Measurements from ENCODE around the gene USP5.

USP5 gene

GRCh38 chr12:6821591-6822425 is 30.1 kb upstream of the USP5 start, which contains the start of gene GPR162:
GPR162 (plus strand) TSS chr12:6821821; CDS start chr12:6823899, 2,078 bp downstream.
- POLR2A ChIA-PET: interaction anchor here (1.1 to 1.2 kb wide), 2 partner anchors 35 to 69 kb away, joined by 7 to 10 read pairs; partner anchors contain the start of gene MLF2
- WGBS (ENCODE audit: insufficient coverage): 0% methylated on average over 10 of the region's 28 CpGs
- peak; percentile 29 to 59 (median 53) for DNase-seq

GRCh38 chr12:6822426-6823135 is 29.4 kb upstream of the USP5 start:
- H3K9me3 ChIP-seq (ENCODE audit: control extremely low read depth in 1 of 5, control insufficient read depth in 4 of 5, insufficient read depth in 2 of 5, low read depth in 1 of 5, low read length in 4 of 5): no peaks in the 10 kb centered on the region
- 83% methylated on average over 3 of the region's 7 CpGs for WGBS (ENCODE audit: insufficient coverage)
- ChIA-PET POLR2A (interaction anchor here (0.6 to 1.2 kb wide), 3 partner anchors 35 to 352 kb away, joined by 3 to 10 read pairs (median 7); partner anchors contain the start of gene MLF2), CTCF (interaction anchor here (0.9 to 13.0 kb wide), 12 partner anchors 11 to 246 kb away, joined by 3 to 97 read pairs (median 8); partner anchors contain the start of genes CD4, MLF2 and PTMS)
- H3K4me1 ChIP-seq (ENCODE audit: control extremely low read depth in 1 of 4, control insufficient read depth in 4 of 4, insufficient read depth in 4 of 4, low read length in 3 of 4): peaks cover 0 to 29% (median 24%) of the 10 kb centered on the region in 4 experiments
- H3K4me3 ChIP-seq (ENCODE audit: control insufficient read depth in 1 of 7, extremely low read depth in 1 of 7, insufficient read depth in 4 of 7, low read depth in 2 of 7, low read length in 6 of 7): peak overlapping the region in 3 of 7 experiments; percentile 37 to 72 (median 61)
- no peak overlapping the region for H3K27ac ChIP-seq (ENCODE audit: insufficient read depth in 1 of 2, low read depth in 1 of 2, low read length in 2 of 2, poor library complexity in 1 of 2, severe bottlenecking in 2 of 2)
- DNase-seq: no peak
- H3K27me3 ChIP-seq (replicated peaks in 2 of 5; ENCODE audit: control insufficient read depth in 4 of 5, insufficient read depth in 5 of 5, low read length in 4 of 5): no peaks in the 10 kb centered on the region
- no peaks in the 10 kb centered on the region for H3K36me3 ChIP-seq (ENCODE audit: control insufficient read depth in 4 of 4, insufficient read depth in 4 of 4, low read length in 3 of 4)

More at GRCh38 chr12:6821591-6822425, 30.1 kb upstream of the USP5 start, which contains the start of gene GPR162:
- Histone ChIP-seq H3K36me3 (ENCODE audit: control insufficient read depth in 4 of 4, insufficient read depth in 4 of 4, low read length in 3 of 4) (no peaks in the 10 kb centered on the region), H3K4me1 (ENCODE audit: control extremely low read depth in 1 of 4, control insufficient read depth in 4 of 4, insufficient read depth in 4 of 4, low read length in 3 of 4) (peaks cover 0 to 22% (median 19%) of the 10 kb centered on the region in 4 experiments), H3K9me3 (ENCODE audit: control extremely low read depth in 1 of 5, control insufficient read depth in 4 of 5, insufficient read depth in 2 of 5, low read depth in 1 of 5, low read length in 4 of 5) (no peaks in the 10 kb centered on the region), H3K27me3 (replicated peaks in 2 of 5; ENCODE audit: control insufficient read depth in 4 of 5, insufficient read depth in 5 of 5, low read length in 4 of 5) (no peaks in the 10 kb centered on the region), H3K4me3 (ENCODE audit: control insufficient read depth in 1 of 7, extremely low read depth in 1 of 7, insufficient read depth in 4 of 7, low read depth in 2 of 7, low read length in 6 of 7) (peak within 1 kb of the TSS in 6 of 7 experiments; percentile 39 to 72 (median 57)), H3K27ac (ENCODE audit: insufficient read depth in 1 of 2, low read depth in 1 of 2, low read length in 2 of 2, poor library complexity in 1 of 2, severe bottlenecking in 2 of 2) (no peak within 1 kb of the TSS)
- CTCF ChIA-PET: interaction anchor here (0.7 to 13.0 kb wide), 13 partner anchors 10 to 203 kb away, joined by 3 to 97 read pairs (median 4); partner anchors contain the start of genes CD4, MLF2 and PTMS

- no peak for DNase-seq
- H3K4me3 ChIP-seq (ENCODE audit: control insufficient read depth in 1 of 7, extremely low read depth in 1 of 7, insufficient read depth in 4 of 7, low read depth in 2 of 7, low read length in 6 of 7): no peak overlapping the region
- H3K4me1 ChIP-seq (ENCODE audit: control extremely low read depth in 1 of 4, control insufficient read depth in 4 of 4, insufficient read depth in 4 of 4, low read length in 3 of 4): peaks cover 0 to 33% (median 29%) of the 10 kb centered on the region in 4 experiments
- CTCF ChIA-PET: interaction anchor here (1.0 to 13.0 kb wide), 18 partner anchors 11 to 245 kb away, joined by 3 to 97 read pairs (median 4); partner anchors contain the start of genes CD4, LAG3, MLF2 and PTMS
- WGBS (ENCODE audit: insufficient coverage): 94% methylated on average over 3 of the region's 12 CpGs
- H3K27me3 ChIP-seq (replicated peaks in 2 of 5; ENCODE audit: control insufficient read depth in 4 of 5, insufficient read depth in 5 of 5, low read length in 4 of 5): no peaks in the 10 kb centered on the region
- H3K27ac ChIP-seq (ENCODE audit: insufficient read depth in 1 of 2, low read depth in 1 of 2, low read length in 2 of 2, poor library complexity in 1 of 2, severe bottlenecking in 2 of 2): no peak overlapping the region
- H3K9me3 ChIP-seq (ENCODE audit: control extremely low read depth in 1 of 5, control insufficient read depth in 4 of 5, insufficient read depth in 2 of 5, low read depth in 1 of 5, low read length in 4 of 5): no peaks in the 10 kb centered on the region
- POLR2A ChIA-PET: no interaction called here
- no peaks in the 10 kb centered on the region for H3K36me3 ChIP-seq (ENCODE audit: control insufficient read depth in 4 of 4, insufficient read depth in 4 of 4, low read length in 3 of 4)
These were observed 28.5 kb upstream of the USP5 start for GRCh38 chr12:6823182-6824084.

GRCh38 chr12:6824085-6824775 is 27.7 kb upstream of the USP5 start:
- no peak for DNase-seq
- H3K4me1 ChIP-seq (ENCODE audit: control extremely low read depth in 1 of 4, control insufficient read depth in 4 of 4, insufficient read depth in 4 of 4, low read length in 3 of 4): peaks cover 0 to 38% (median 36%) of the 10 kb centered on the region in 4 experiments
- H3K4me3 ChIP-seq (ENCODE audit: control insufficient read depth in 1 of 7, extremely low read depth in 1 of 7, insufficient read depth in 4 of 7, low read depth in 2 of 7, low read length in 6 of 7): no peak overlapping the region
- no peaks in the 10 kb centered on the region for H3K36me3 ChIP-seq (ENCODE audit: control insufficient read depth in 4 of 4, insufficient read depth in 4 of 4, low read length in 3 of 4)
- H3K27me3 ChIP-seq (replicated peaks in 2 of 5; ENCODE audit: control insufficient read depth in 4 of 5, insufficient read depth in 5 of 5, low read length in 4 of 5): peaks cover 0 to under 1% (median 0%) of the 10 kb centered on the region in 5 experiments
- H3K27ac ChIP-seq (ENCODE audit: insufficient read depth in 1 of 2, low read depth in 1 of 2, low read length in 2 of 2, poor library complexity in 1 of 2, severe bottlenecking in 2 of 2): no peak overlapping the region
- H3K9me3 ChIP-seq (ENCODE audit: control extremely low read depth in 1 of 5, control insufficient read depth in 4 of 5, insufficient read depth in 2 of 5, low read depth in 1 of 5, low read length in 4 of 5): no peaks in the 10 kb centered on the region
- POLR2A ChIA-PET: no interaction called here
- CTCF ChIA-PET: interaction anchor here (1.0 to 13.0 kb wide), 26 partner anchors 10 to 245 kb away, joined by 3 to 97 read pairs (median 7); partner anchors contain the start of genes CD4, CDCA3, LAG3 and MLF2
- WGBS (ENCODE audit: insufficient coverage): 97% methylated on average over 29 of the region's 37 CpGs

GRCh38 chr12:6824901-6825381 is 27.0 kb upstream of the USP5 start:
- no peak for DNase-seq
- H3K4me1 ChIP-seq (ENCODE audit: control extremely low read depth in 1 of 4, control insufficient read depth in 4 of 4, insufficient read depth in 4 of 4, low read length in 3 of 4): peaks cover 0 to 45% (median 41%) of the 10 kb centered on the region in 4 experiments
- CTCF ChIA-PET: interaction anchor here (0.9 to 13.0 kb wide), 25 partner anchors 9 to 204 kb away, joined by 3 to 97 read pairs (median 7); partner anchors contain the start of genes CD4, CDCA3, LAG3 and MLF2
- 73% methylated on average over 11 of the region's 12 CpGs for WGBS (ENCODE audit: insufficient coverage)
- H3K9me3 ChIP-seq (ENCODE audit: control extremely low read depth in 1 of 5, control insufficient read depth in 4 of 5, insufficient read depth in 2 of 5, low read depth in 1 of 5, low read length in 4 of 5): no peaks in the 10 kb centered on the region
- H3K36me3 ChIP-seq (ENCODE audit: control insufficient read depth in 4 of 4, insufficient read depth in 4 of 4, low read length in 3 of 4): no peaks in the 10 kb centered on the region
- POLR2A ChIA-PET: interaction anchor here (1.8 kb wide), 1 partner anchor 73 kb away, joined by 6 read pairs; the partner anchor contains the start of gene MLF2
- H3K27me3 ChIP-seq (replicated peaks in 2 of 5; ENCODE audit: control insufficient read depth in 4 of 5, insufficient read depth in 5 of 5, low read length in 4 of 5): peaks cover 0 to 5% (median 0%) of the 10 kb centered on the region in 5 experiments
- H3K27ac ChIP-seq (ENCODE audit: insufficient read depth in 1 of 2, low read depth in 1 of 2, low read length in 2 of 2, poor library complexity in 1 of 2, severe bottlenecking in 2 of 2): no peak overlapping the region
- no peak overlapping the region for H3K4me3 ChIP-seq (ENCODE audit: control insufficient read depth in 1 of 7, extremely low read depth in 1 of 7, insufficient read depth in 4 of 7, low read depth in 2 of 7, low read length in 6 of 7)
